GM19455 (cell line): ENCODE results near the gene CADM2.

Source experiments
- ATAC-seq: cut with Tn5 transposase; IDR thresholded peaks from one replicate; pipeline ENCODE4 v1.9.1; 2021; ENCODE audit not compliant: unreplicated experiment

Gene CADM2

GRCh38 chr3:85760342-85760741 lies 801.6 kb downstream of the CADM2 start:
- no peak for ATAC-seq

GRCh38 chr3:85780806-85781205 lies 822.0 kb downstream of the CADM2 start:
- ATAC-seq = no peak

GRCh38 chr3:85781806-85782205 lies 823.0 kb downstream of the CADM2 start:
- ATAC-seq = no peak

DNA sequence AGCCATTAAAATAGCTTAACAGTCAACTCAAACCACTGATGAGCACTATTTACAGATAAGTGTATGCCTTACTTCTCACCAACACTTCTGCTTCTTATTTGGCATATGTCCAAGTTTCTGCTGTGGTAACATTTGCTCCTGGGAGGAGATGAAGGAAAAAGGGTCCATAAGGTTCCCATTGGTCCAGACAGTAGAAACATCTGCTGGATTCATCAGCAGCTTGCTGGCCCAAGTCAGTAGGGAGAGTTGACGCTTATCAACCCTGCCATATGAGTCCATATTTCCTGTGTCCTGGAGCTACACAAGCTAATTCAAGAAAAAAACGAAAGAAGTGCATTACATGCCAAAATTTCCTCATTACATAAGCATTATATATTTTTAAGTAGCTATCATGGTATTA lies 824.5 kb downstream of the CADM2 start:
- ATAC-seq = no peak

- no peak for ATAC-seq
These were observed 827.0 kb downstream of the CADM2 start for GRCh38 chr3:85785766-85786165.

GRCh38 chr3:85790445-85791030 lies 831.7 kb downstream of the CADM2 start:
- no peak for ATAC-seq

GRCh38 chr3:85796140-85796539 lies 837.4 kb downstream of the CADM2 start:
- no peak for ATAC-seq

DNA sequence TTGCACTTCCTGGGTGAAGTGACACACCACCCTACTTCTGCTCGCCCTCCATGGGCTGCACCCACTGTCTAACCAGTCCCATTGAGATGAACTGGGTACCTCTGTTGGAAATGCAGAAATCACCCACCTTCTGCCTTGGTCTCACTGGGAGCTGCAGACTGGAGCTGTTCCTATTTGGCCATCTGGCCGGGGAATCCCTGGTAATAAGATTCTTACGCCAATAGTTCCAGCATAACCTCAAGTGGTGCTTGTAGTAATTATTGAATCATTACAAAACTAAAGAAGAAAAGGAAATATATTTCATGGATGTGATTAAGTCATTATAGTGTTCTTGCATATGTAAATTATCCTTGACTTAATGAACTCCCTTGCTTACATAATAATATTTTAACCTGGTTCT lies 841.9 kb downstream of the CADM2 start:
- no peak for ATAC-seq

DNA sequence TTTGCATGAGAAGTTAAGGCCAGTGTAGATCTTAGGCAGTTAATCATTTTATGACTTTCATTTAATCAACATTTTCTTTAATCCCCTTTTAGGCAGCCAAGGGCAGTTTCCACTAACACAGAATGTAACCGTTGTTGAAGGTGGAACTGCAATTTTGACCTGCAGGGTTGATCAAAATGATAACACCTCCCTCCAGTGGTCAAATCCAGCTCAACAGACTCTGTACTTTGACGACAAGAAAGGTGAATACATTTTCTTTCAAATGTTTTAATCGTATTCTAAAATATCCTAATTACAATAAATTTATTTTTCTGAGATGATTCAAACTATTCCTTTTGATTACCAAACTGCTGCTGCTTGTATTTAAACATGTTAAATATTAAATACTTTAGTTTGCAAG lies 843.2 kb downstream of the CADM2 start:
- no peak for ATAC-seq

GRCh38 chr3:85808755-85809154 lies 850.0 kb downstream of the CADM2 start:
- ATAC-seq = no peak

- ATAC-seq = peak; percentile 92
These were observed 862.5 kb downstream of the CADM2 start for GRCh38 chr3:85821130-85821756.

DNA sequence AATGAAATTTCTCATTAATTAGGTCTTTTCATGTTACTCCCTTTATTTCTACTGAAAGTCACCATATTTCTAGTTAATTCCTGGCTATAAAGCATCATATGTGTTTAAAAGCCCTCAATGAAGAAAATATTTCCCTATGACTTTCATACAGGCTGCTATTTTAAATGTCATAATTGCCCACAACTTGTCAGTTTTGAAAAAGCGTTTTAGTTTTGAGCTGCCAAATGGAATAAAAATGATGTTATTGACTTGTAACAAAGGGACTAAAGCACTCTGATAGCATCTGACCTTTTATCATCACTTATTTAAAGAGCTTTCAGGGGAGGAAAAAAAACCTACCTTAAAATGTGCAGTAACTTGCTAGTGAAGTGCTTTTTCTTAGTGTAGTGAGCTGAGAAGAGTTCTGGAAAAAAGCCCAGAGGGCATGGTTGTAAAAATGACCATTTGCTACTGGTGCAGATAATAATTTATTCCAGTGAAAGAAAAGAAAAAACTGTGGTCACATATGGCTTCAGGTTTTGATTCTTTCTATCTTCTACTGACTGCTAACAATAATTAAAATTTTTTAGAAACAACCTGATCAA lies 877.2 kb downstream of the CADM2 start:
- no peak for ATAC-seq

GRCh38 chr3:85837402-85837801 lies 878.6 kb downstream of the CADM2 start:
- no peak for ATAC-seq

DNA sequence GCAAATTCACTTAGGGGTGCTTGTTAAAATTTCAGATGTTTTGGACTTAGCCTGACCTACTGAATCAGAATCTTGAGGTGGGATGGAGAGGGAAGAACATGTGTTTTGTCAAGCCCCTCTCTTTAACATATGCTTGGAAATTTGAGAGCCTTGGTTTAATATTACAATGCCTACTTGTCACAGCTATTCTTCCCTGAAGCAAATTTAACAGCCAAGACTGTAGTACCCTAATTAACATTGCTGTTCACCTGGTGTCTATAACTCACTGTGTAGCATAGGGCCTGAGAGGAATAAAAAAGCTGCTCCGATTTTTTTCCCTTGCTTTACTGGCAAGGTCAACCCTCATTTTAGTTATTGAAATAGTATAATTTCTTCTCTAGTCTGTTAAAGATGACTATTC lies 880.1 kb downstream of the CADM2 start:
- no peak for ATAC-seq

DNA sequence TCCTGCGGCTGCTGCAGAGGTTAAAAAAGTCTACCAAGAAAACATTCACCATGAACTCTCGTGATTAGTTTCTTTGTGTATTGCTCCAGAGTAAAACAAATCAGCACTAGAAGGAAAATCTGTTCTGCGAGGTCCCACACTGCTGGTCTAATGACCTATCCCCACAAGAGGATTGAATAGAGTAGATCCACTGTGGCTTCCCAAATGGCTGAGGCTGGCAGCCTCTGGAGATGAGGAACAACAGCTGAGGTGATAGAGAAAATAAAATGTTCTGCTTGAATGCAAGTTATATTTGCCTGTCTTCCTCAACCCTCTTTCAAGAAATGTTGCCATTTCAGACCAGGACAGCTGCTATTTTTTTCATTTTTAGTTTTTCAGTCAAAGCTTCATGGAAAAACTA lies 883.3 kb downstream of the CADM2 start:
- ATAC-seq = no peak

GRCh38 chr3:85846940-85847339 lies 888.2 kb downstream of the CADM2 start:
- no peak for ATAC-seq

GRCh38 chr3:85851071-85851470 lies 892.3 kb downstream of the CADM2 start:
- no peak for ATAC-seq

GRCh38 chr3:85853805-85854204 lies 895.0 kb downstream of the CADM2 start:
- ATAC-seq = no peak

DNA sequence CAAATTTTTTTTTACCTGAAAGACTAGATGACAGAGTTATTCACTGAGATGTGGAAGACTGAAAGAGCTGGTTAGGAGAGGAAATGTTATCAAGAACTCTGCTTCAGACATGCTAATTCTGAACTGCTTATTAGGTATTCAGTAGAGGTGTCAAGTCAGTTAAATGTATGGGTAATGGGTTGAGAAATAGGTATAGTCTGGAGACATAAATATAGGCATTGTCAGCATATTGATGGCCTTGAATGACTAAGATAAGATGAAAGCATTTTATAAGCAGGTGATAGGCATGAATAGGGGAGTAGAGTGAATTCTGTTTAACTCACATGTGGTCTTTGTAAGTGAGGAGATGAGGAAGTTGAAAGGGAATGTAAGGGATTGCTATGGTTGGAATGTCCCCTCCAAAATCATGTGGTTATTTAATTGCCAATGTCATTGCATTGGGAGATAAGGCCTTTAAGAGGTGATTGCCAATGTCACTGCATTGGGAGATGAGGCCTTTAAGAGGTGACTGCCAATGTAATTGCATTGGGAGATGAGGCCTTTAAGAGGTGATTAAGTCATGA lies 904.2 kb downstream of the CADM2 start:
- no peak for ATAC-seq

GRCh38 chr3:85864896-85865295 lies 906.1 kb downstream of the CADM2 start:
- no peak for ATAC-seq

DNA sequence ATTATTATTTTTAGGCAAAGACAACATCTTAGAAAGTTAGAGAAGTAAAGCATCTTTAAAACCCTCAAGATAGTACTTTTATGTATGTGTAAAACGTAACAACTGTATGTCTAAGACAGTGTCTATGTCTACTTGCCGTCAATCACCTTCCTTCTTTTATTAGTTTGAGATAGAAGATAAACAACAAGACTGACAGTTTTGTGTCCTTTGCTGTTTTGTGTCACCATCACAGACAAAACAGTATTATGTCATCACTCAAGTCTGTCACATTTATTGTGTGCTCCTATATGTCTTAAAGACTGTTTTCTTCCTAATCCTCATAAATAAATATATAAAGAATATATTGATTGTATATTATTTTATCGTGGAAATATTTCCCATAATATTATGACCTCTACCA lies 908.3 kb downstream of the CADM2 start:
- ATAC-seq = no peak

DNA sequence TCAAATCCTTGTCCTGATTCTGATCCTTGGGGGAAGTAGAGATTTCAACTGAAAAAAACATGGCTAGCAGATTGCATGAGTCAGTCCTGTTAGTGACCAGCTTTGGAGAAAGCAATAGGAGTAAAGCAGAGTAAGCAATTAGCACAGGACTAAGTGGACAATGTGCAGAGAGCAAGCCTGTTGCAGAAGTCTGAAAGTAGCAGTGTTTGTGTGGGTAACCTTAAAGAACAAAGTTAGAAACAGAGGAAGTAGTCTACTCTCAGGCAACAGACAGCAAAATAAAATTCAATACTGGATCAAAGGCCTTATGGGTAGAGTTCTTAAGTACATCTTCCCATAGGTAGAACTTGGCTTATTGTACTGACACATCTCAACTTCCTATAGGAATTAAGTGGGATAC lies 916.8 kb downstream of the CADM2 start:
- ATAC-seq = no peak
